H9 (cell line): ENCODE results near the gene RPS10. TPM values are rescaled to one million over a fixed set of nuclear protein-coding genes. Genes with fewer than 3 reads are reported as not detected.

Experiments used
- DNase-seq: peaks from one replicate; pipeline ENCODE4 v3.0.0-alpha.2; 2017
- H2AFZ ChIP-seq: one replicate; pipeline ENCODE4 v1.6.1; 2013; ENCODE audit warnings: mild to moderate bottlenecking, low read length, control low read depth, moderate library complexity
- H2AK5ac ChIP-seq: 2 replicates; pipeline ENCODE4 v1.6.1; 2013; ENCODE audit warnings: low read length, control low read depth, mixed read lengths; ENCODE audit not compliant: insufficient read length
- H2BK120ac ChIP-seq: one replicate; pipeline ENCODE4 v1.6.1; 2013; ENCODE audit warnings: low read depth, mild to moderate bottlenecking, low read length, control low read depth, inconsistent platforms; ENCODE audit not compliant: poor library complexity, severe bottlenecking
- H2BK12ac ChIP-seq: 2 replicates; pipeline ENCODE4 v1.6.1; 2013; ENCODE audit warnings: low read length, control low read depth, mixed read lengths, low read depth; ENCODE audit not compliant: insufficient read length
- H2BK15ac ChIP-seq: 2 replicates; pipeline ENCODE4 v1.6.1; 2013; ENCODE audit warnings: low read depth, low read length, control low read depth
- H2BK20ac ChIP-seq: one replicate; pipeline ENCODE4 v1.6.1; 2013; ENCODE audit warnings: low read depth, mild to moderate bottlenecking, low read length, control low read depth, inconsistent platforms; ENCODE audit not compliant: poor library complexity, severe bottlenecking
- H2BK5ac ChIP-seq: 2 replicates; pipeline ENCODE4 v1.6.1; 2013; ENCODE audit warnings: low read length, control low read depth, mixed read lengths; ENCODE audit not compliant: insufficient read length
- H3K14ac ChIP-seq: 2 replicates; pipeline ENCODE4 v1.6.1; 2013; ENCODE audit warnings: low read length, control low read depth; ENCODE audit not compliant: insufficient read depth
- H3K18ac ChIP-seq: 2 replicates; pipeline ENCODE4 v1.6.1; 2013; ENCODE audit warnings: low read depth, mild to moderate bottlenecking, mixed read lengths, low read length, control low read depth; ENCODE audit not compliant: insufficient read length
- H3K23ac ChIP-seq: 2 replicates; pipeline ENCODE4 v1.6.1; 2013; ENCODE audit warnings: low read length, control low read depth, mixed read lengths, low read depth; ENCODE audit not compliant: insufficient read length
- H3K23me2 ChIP-seq: 2 replicates; pipeline ENCODE4 v1.6.1; 2013; ENCODE audit warnings: low read depth, mild to moderate bottlenecking, mixed read lengths, low read length, control low read depth; ENCODE audit not compliant: insufficient read length, poor library complexity, severe bottlenecking
- H3K27ac ChIP-seq: 2 replicates; pipeline ENCODE4 v1.5.1; 2013; ENCODE audit warnings: low read length, control low read depth, mixed read lengths, low read depth; ENCODE audit not compliant: insufficient read length
- H3K27me3 ChIP-seq: 2 replicates; pipeline ENCODE4 v1.6.1; 2013; ENCODE audit warnings: low read length, control low read depth, inconsistent platforms; ENCODE audit not compliant: insufficient read depth
- H3K4ac ChIP-seq: 2 replicates; pipeline ENCODE4 v1.6.1; 2013; ENCODE audit warnings: low read depth, mild to moderate bottlenecking, control low read depth, inconsistent platforms, low read length, moderate library complexity
- H3K4me1 ChIP-seq: 2 replicates; pipeline ENCODE4 v1.6.1; 2013; ENCODE audit warnings: low read length, control low read depth, inconsistent platforms; ENCODE audit not compliant: insufficient read depth
- H3K4me2 ChIP-seq: 2 replicates; pipeline ENCODE4 v1.6.1; 2013; ENCODE audit warnings: low read length, control low read depth, mixed read lengths; ENCODE audit not compliant: insufficient read length, insufficient read depth
- H3K56ac ChIP-seq: 2 replicates; pipeline ENCODE4 v1.6.1; 2013; ENCODE audit warnings: low read depth, mild to moderate bottlenecking, mixed read lengths, low read length, control low read depth; ENCODE audit not compliant: insufficient read length
- H3K79me1 ChIP-seq: 2 replicates; pipeline ENCODE4 v1.6.1; 2013; ENCODE audit warnings: low read depth, mild to moderate bottlenecking, moderate library complexity, low read length, control low read depth, inconsistent platforms; ENCODE audit not compliant: insufficient read depth, poor library complexity, severe bottlenecking
- H3K79me2 ChIP-seq: 2 replicates; pipeline ENCODE4 v1.6.1; 2013; ENCODE audit warnings: low read length, control low read depth, inconsistent platforms; ENCODE audit not compliant: insufficient read depth
- H3K9ac ChIP-seq: 2 replicates; pipeline ENCODE4 v1.6.1; 2013; ENCODE audit warnings: low read length, control low read depth, mixed read lengths; ENCODE audit not compliant: insufficient read length; ENCODE audit errors: extremely low read depth
- H3K9me3 ChIP-seq: one replicate; pipeline ENCODE4 v1.6.1; 2013; ENCODE audit warnings: low read depth, low read length, inconsistent platforms; ENCODE audit not compliant: control insufficient read depth
- H3T11ph ChIP-seq: one replicate; pipeline ENCODE4 v1.6.1; 2013; ENCODE audit warnings: mild to moderate bottlenecking, low read length, control low read depth, inconsistent platforms
- H4K20me1 ChIP-seq: one replicate; pipeline ENCODE4 v1.6.1; 2013; ENCODE audit not compliant: control insufficient read depth, insufficient read length, insufficient read depth
- H4K5ac ChIP-seq: 2 replicates; pipeline ENCODE4 v1.6.1; 2013; ENCODE audit warnings: low read depth, mild to moderate bottlenecking, mixed read lengths, low read length, control low read depth; ENCODE audit not compliant: insufficient read length
- H4K8ac ChIP-seq: replicated peaks from 2 replicates; pipeline ENCODE4 v1.6.1; 2013; ENCODE audit warnings: low read length, control low read depth, mixed read lengths, low read depth; ENCODE audit not compliant: insufficient read length
- H4K91ac ChIP-seq: 2 replicates; pipeline ENCODE4 v1.6.1; 2013; ENCODE audit warnings: low read depth, mild to moderate bottlenecking, moderate library complexity, mixed read lengths, low read length, control low read depth; ENCODE audit not compliant: insufficient read length
- H3K27ac Mint-ChIP-seq, 3 experiments: 2 replicates in 2 of 3; 3 replicates in 1 of 3; pipeline ENCODE4 v1.8.0; 2020 to 2021; ENCODE audit warnings: mixed read lengths in 3 of 3, mild to moderate bottlenecking in 1 of 3, moderate library complexity in 1 of 3
- H3K27me3 Mint-ChIP-seq: 2 replicates; pipeline ENCODE4 v1.8.0; 2021; ENCODE audit warnings: low read depth, mild to moderate bottlenecking, moderate library complexity, mixed read lengths
- H3K36me3 Mint-ChIP-seq, 3 experiments: 2 replicates in 2 of 3; 3 replicates in 1 of 3; pipeline ENCODE4 v1.8.0; 2020 to 2021; ENCODE audit warnings: low read depth in 3 of 3, mixed read lengths in 3 of 3; ENCODE audit not compliant: insufficient read depth in 1 of 3
- H3K4me1 Mint-ChIP-seq, 2 experiments: 2 replicates each; pipeline ENCODE4 v1.8.0; 2020; ENCODE audit warnings: mixed read lengths in 2 of 2
- H3K4me3 Mint-ChIP-seq, 2 experiments: 2 replicates in 1 of 2; 3 replicates in 1 of 2; pipeline ENCODE4 v1.8.0; 2020 to 2021; ENCODE audit warnings: mild to moderate bottlenecking in 2 of 2, mixed read lengths in 2 of 2, moderate library complexity in 1 of 2
- H3K9me3 Mint-ChIP-seq, 2 experiments: 2 replicates in 1 of 2; 3 replicates in 1 of 2; pipeline ENCODE4 v1.8.0; 2020; ENCODE audit warnings: mild to moderate bottlenecking in 2 of 2, mixed read lengths in 2 of 2, moderate library complexity in 1 of 2
- CTCF ChIP-seq: fragments of 200-600 bp; sonication (generic); conservative IDR thresholded peaks from 3 replicates; pipeline ENCODE4 v1.8.0; 2021; ENCODE audit warnings: antibody characterized with exemption, mild to moderate bottlenecking
- WGBS: extraction: QIAGEN DNeasy Blood & Tissue Kit; methylation state at CpG from one replicate; pipeline ENCODE4 v1.1.7; 2013; ENCODE audit warnings: missing lambda C conversion rate, low lambda C conversion rate, mixed read lengths; ENCODE audit not compliant: insufficient read length; ENCODE audit errors: extremely low coverage; 5-methylcytosine and 5-hydroxymethylcytosine counted together
- total RNA-seq: library from RNA; stranded (reverse); gene quantifications from 2 replicates; pipeline ENCODE4 v1.2.1, GENCODE V29; 2021

RPS10 gene
- total RNA-seq, 1 experiment from 2014 or later: 2,330 TPM

- no peaks in the 10 kb centered on the region for H3K27me3 Mint-ChIP-seq
- no peak overlapping the region for H3K9ac ChIP-seq
- no peak overlapping the region for H2BK120ac ChIP-seq
- H2BK5ac ChIP-seq: no peak overlapping the region
- H3K27me3 ChIP-seq: no peaks in the 10 kb centered on the region
- no peak for TF ChIP-seq CTCF
- H2BK12ac ChIP-seq: no peak overlapping the region
- no peaks in the 10 kb centered on the region for H4K20me1 ChIP-seq
- no peak overlapping the region for H3K14ac ChIP-seq
- H2BK15ac ChIP-seq: no peak overlapping the region
- no peak overlapping the region for H3K18ac ChIP-seq
- no peak overlapping the region for H2AK5ac ChIP-seq
- no peaks in the 10 kb centered on the region for H3K4me1 ChIP-seq
- no peak overlapping the region for H3K23ac ChIP-seq
- H4K5ac ChIP-seq: no peak overlapping the region
- no peaks in the 10 kb centered on the region for H3K9me3 ChIP-seq
- no peak overlapping the region for H3K27ac Mint-ChIP-seq
- no peak overlapping the region for H3K27ac ChIP-seq
- H3K4ac ChIP-seq: no peak overlapping the region
- H3K23me2 ChIP-seq: no peaks in the 10 kb centered on the region
- no peak overlapping the region for H4K8ac ChIP-seq
- no peak overlapping the region for H3T11ph ChIP-seq
- peaks cover 5 to 7% of the 10 kb centered on the region in 2 experiments for H3K4me1 Mint-ChIP-seq
- H3K79me2 ChIP-seq: peaks cover 1% of the 10 kb centered on the region; the same call in 1 of the 2 replicates
- H3K4me3 Mint-ChIP-seq: no peak overlapping the region
- DNase-seq: no peak
- no peak overlapping the region for H3K56ac ChIP-seq
- no peak overlapping the region for H2BK20ac ChIP-seq
- no peaks in the 10 kb centered on the region for H3K9me3 Mint-ChIP-seq
- no peak overlapping the region for H2AFZ ChIP-seq
- WGBS: no CpG with 5 or more reads among the region's 4 CpGs
- H3K36me3 Mint-ChIP-seq: peaks cover 3 to 9% (median 5%) of the 10 kb centered on the region in 3 experiments; a peak in 4 of 7 replicates
- H3K4me2 ChIP-seq: no peak overlapping the region
- H4K91ac ChIP-seq: no peak overlapping the region
- peaks cover 13% of the 10 kb centered on the region for H3K79me1 ChIP-seq
These were observed 51.4 kb downstream of the RPS10 start for GRCh38 chr6:34374508-34374907.
